GM12878 (cell line): ENCODE data around the gene KHK. TPM values are rescaled to one million over a fixed set of nuclear protein-coding genes. Genes with fewer than 3 reads are reported as not detected.

ENCODE experiments used
- EP300 ChIP-seq, 2 experiments: fragments of 150-350 bp in 1 of 2; IDR thresholded peaks; 2 replicates each; pipeline ENCODE4 v1.6.1; 2011 to 2012; ENCODE audit warnings: low read depth in 2 of 2, low read length in 2 of 2, borderline replicate concordance in 1 of 2, improper control_type of control experiment in 1 of 2, inconsistent platforms in 1 of 2; ENCODE audit not compliant: control insufficient read depth in 1 of 2
- ETV6 ChIP-seq, 2 experiments: fragments of 450-650 bp in 1 of 2; IDR thresholded peaks in 1 of 2; conservative IDR thresholded peaks in 1 of 2; 2 replicates each; pipeline ENCODE4 v1.6.1; 2014; ENCODE audit warnings: antibody characterized with exemption in 1 of 2, borderline replicate concordance in 1 of 2, low read depth in 1 of 2, mild to moderate bottlenecking in 1 of 2, moderate library complexity in 1 of 2
- EZH2 ChIP-seq: IDR thresholded peaks from 2 replicates; pipeline ENCODE4 v1.6.1; 2012; ENCODE audit warnings: low read depth, mild to moderate bottlenecking, control low read depth, inconsistent platforms, low read length, borderline replicate concordance; ENCODE audit not compliant: control insufficient read depth
- MYC ChIP-seq: IDR thresholded peaks from 2 replicates; pipeline ENCODE4 v1.6.1; 2011; ENCODE audit warnings: mild to moderate bottlenecking, low read length, moderate library complexity, inconsistent platforms; ENCODE audit not compliant: insufficient read depth, insufficient replicate concordance, insufficient read length, severe bottlenecking
- RAD51 ChIP-seq: fragments of 450-650 bp; IDR thresholded peaks from 2 replicates; pipeline ENCODE4 v1.6.1; 2016; ENCODE audit warnings: moderate library complexity, mild to moderate bottlenecking, inconsistent platforms
- RELB ChIP-seq: fragments of 450-650 bp; IDR thresholded peaks from 2 replicates; pipeline ENCODE4 v1.6.1; 2017; ENCODE audit warnings: low read depth, mild to moderate bottlenecking, moderate library complexity
- RFX5 ChIP-seq: IDR thresholded peaks from 2 replicates; pipeline ENCODE4 v1.6.1; 2011; ENCODE audit warnings: low read depth, low read length, improper control_type of control experiment
- SMARCA5 ChIP-seq: fragments of 450-650 bp; IDR thresholded peaks from 2 replicates; pipeline ENCODE4 v1.6.1; 2017; ENCODE audit warnings: mild to moderate bottlenecking
- SPI1 ChIP-seq: IDR thresholded peaks from 2 replicates; pipeline ENCODE4 v1.6.1; 2011; ENCODE audit warnings: low read depth, mild to moderate bottlenecking, low read length, moderate library complexity, borderline replicate concordance; ENCODE audit not compliant: insufficient read depth
- USF1 ChIP-seq: IDR thresholded peaks from 2 replicates; pipeline ENCODE4 v1.6.1; 2011; ENCODE audit warnings: borderline replicate concordance, low read depth, mild to moderate bottlenecking, moderate library complexity, mixed read lengths, low read length; ENCODE audit not compliant: insufficient read depth; ENCODE audit errors: extremely low read length
- ZBTB40 ChIP-seq: fragments of 450-650 bp; IDR thresholded peaks from 2 replicates; pipeline ENCODE4 v1.6.1; 2016; ENCODE audit warnings: mild to moderate bottlenecking, moderate library complexity, borderline replicate concordance
- ZNF217 ChIP-seq: fragments of 450-650 bp; IDR thresholded peaks from 2 replicates; pipeline ENCODE4 v1.6.1; 2017; ENCODE audit warnings: antibody characterized with exemption, mild to moderate bottlenecking
- ZNF274 ChIP-seq: IDR thresholded peaks from one replicate; pipeline ENCODE4 v1.8.0; 2011; ENCODE audit not compliant: insufficient read length, insufficient read depth
- polyA plus RNA-seq, 11 experiments: library from polyadenylated mRNA; depleted of rRNA in 4 of 11; unstranded in 6 of 11; stranded (reverse) in 5 of 11; fragments of >200 nt; fragmentation: Nextera tagmentation in 4 of 11; fragmentation: Illumina TruSeq in 1 of 11; extraction: Ambion mirVana in 4 of 11; extraction: Trizol in 1 of 11; gene quantifications; 1 replicate in 1 of 11; 2 replicates in 10 of 11; pipeline versions ENCODE4 v1.2.1 to v1.2.3, GENCODE V29; 2011 to 2016; ENCODE audit warnings: inconsistent platforms in 2 of 11, missing spikeins in 2 of 11, low read depth in 1 of 11
- total RNA-seq, 4 experiments: library from RNA; depleted of rRNA in 3 of 4; stranded (reverse); fragments of >200 nt in 3 of 4; fragmentation: Illumina TruSeq in 1 of 4; extraction: Trizol in 1 of 4; gene quantifications; 2 replicates each; pipeline versions ENCODE4 v1.2.1 to v1.2.3, GENCODE V29; 2013 to 2021
- TF ChIP-seq, protein P1 (sequence below): IDR thresholded peaks from 2 replicates; pipeline ENCODE4 v1.6.1; 2011; ENCODE audit warnings: low read depth, low read length, improper control_type of control experiment, borderline replicate concordance
- TF ChIP-seq, protein P2 (sequence below): IDR thresholded peaks from 2 replicates; pipeline ENCODE4 v1.6.1; 2012; ENCODE audit warnings: low read depth, low read length, improper control_type of control experiment

Gene KHK
- total and polyA plus RNA-seq, 10 of the 15 experiments (the other 5 are each of a cell fraction or from before 2014, with no cell fraction given), result 0.31 to 11.8 (median 3.9) TPM

DNA sequence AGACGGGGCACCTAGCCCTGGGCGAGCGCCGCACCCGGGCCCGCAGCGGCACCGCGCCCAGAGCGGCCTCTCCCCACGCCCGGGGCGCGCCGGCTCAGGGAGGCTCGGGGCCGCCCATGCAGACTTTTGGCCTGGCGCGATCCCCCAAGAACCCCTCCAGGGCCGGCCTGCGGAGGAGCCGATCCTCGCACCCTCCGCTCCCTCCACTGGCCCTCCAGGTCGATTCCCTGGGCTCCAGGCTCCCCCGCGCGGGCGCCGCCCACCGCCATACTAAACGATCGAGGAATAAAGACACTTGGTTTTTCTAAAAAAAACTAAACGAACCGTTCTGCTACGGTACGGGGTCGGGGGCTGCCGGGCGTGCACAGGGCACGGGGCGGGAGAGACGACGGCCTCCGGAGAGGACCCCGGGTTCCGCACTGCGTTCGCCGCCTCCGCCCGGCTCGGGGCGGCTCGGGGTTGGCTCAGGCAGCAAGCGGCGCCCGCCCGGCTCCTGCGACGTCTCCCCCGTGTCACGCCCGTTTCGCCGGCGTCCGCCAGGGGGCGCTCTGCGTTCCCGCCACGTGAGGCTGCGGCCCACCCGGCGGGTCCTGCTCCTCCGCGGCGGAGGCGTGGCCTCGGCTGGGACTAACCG is 365 bp upstream of the KHK start (continued):
- peak; percentile 95 for TF ChIP-seq SMARCA5
- TF ChIP-seq ZNF274, result no peak
- TF ChIP-seq SPI1, result no peak
- TF ChIP-seq USF1, result peak; percentile 85
- no peak for TF ChIP-seq MYC
- no peak for TF ChIP-seq ETV6 (conservative IDR thresholded peaks at IDR 0.05 in 1 of 2, IDR thresholded peaks at IDR 0.05 in 1 of 2; ENCODE audit: borderline replicate concordance in 1 of 2, low read depth in 1 of 2)
- TF ChIP-seq EZH2, result no peak
- TF ChIP-seq, protein P1, sequence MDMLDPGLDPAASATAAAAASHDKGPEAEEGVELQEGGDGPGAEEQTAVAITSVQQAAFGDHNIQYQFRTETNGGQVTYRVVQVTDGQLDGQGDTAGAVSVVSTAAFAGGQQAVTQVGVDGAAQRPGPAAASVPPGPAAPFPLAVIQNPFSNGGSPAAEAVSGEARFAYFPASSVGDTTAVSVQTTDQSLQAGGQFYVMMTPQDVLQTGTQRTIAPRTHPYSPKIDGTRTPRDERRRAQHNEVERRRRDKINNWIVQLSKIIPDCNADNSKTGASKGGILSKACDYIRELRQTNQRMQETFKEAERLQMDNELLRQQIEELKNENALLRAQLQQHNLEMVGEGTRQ, result peak; percentile 50
- no peak for TF ChIP-seq RELB
- no peak; the same call in 1 of the 2 replicates for TF ChIP-seq ZNF217
- TF ChIP-seq ZBTB40, result no peak
- no peak for TF ChIP-seq EP300 (IDR thresholded peaks at IDR 0.05; ENCODE audit: borderline replicate concordance in 1 of 2, control insufficient read depth in 1 of 2, low read depth in 2 of 2, low read length in 2 of 2)
- TF ChIP-seq, protein P2, sequence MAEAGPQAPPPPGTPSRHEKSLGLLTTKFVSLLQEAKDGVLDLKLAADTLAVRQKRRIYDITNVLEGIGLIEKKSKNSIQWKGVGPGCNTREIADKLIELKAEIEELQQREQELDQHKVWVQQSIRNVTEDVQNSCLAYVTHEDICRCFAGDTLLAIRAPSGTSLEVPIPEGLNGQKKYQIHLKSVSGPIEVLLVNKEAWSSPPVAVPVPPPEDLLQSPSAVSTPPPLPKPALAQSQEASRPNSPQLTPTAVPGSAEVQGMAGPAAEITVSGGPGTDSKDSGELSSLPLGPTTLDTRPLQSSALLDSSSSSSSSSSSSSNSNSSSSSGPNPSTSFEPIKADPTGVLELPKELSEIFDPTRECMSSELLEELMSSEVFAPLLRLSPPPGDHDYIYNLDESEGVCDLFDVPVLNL, result peak; percentile 85
- TF ChIP-seq RAD51, result no peak
- TF ChIP-seq RFX5, result peak; percentile 16; the same call in 1 of the 2 replicates
